Osteoblast (primary cell): ENCODE measurements around the gene SULT1E1. TPM values are rescaled to one million over a fixed set of nuclear protein-coding genes. Genes with fewer than 3 reads are reported as not detected.

Experiments used
- DNase-seq: peaks from one replicate; pipeline ENCODE4 v3.0.0; 2011; ENCODE audit warnings: low spot score, mixed read lengths; ENCODE audit not compliant: insufficient read length; ENCODE audit errors: missing footprints
- H2AFZ ChIP-seq: 2 replicates; pipeline ENCODE4 v1.6.0; 2011; ENCODE audit warnings: mild to moderate bottlenecking, low read length
- H3K27ac ChIP-seq: 2 replicates; pipeline ENCODE4 v1.5.1; 2011; ENCODE audit warnings: mild to moderate bottlenecking, low read depth, low read length, moderate library complexity
- H3K27me3 ChIP-seq: 2 replicates; pipeline ENCODE4 v1.6.0; 2012; ENCODE audit warnings: mild to moderate bottlenecking, control low read depth, inconsistent platforms, low read length, moderate library complexity; ENCODE audit not compliant: insufficient read depth
- H3K36me3 ChIP-seq: 2 replicates; pipeline ENCODE4 v1.5.1; 2011; ENCODE audit warnings: mild to moderate bottlenecking, low read length, control low read depth, moderate library complexity; ENCODE audit not compliant: insufficient read depth
- H3K4me1 ChIP-seq: 2 replicates; pipeline ENCODE4 v1.5.1; 2011; ENCODE audit warnings: mild to moderate bottlenecking, low read length, control low read depth, moderate library complexity; ENCODE audit not compliant: insufficient read depth
- H3K4me2 ChIP-seq: 2 replicates; pipeline ENCODE4 v1.6.0; 2011; ENCODE audit warnings: mild to moderate bottlenecking, low read length; ENCODE audit not compliant: insufficient read depth
- H3K4me3 ChIP-seq: fragments of 200-600 bp; sonication (generic); 3 replicates; pipeline ENCODE4 v1.5.1; 2012; ENCODE audit warnings: mild to moderate bottlenecking, low read length, inconsistent platforms; ENCODE audit not compliant: insufficient read depth
- H3K79me2 ChIP-seq: 2 replicates; pipeline ENCODE4 v1.6.0; 2012; ENCODE audit warnings: mild to moderate bottlenecking, low read length, control low read depth, inconsistent platforms; ENCODE audit not compliant: insufficient read depth
- H3K9me3 ChIP-seq: 2 replicates; pipeline ENCODE4 v1.5.1; 2011; ENCODE audit warnings: low read depth, low read length, control low read depth
- H4K20me1 ChIP-seq: 2 replicates; pipeline ENCODE4 v1.6.0; 2012; ENCODE audit warnings: mild to moderate bottlenecking, low read length, control low read depth; ENCODE audit not compliant: insufficient read depth
- CTCF ChIP-seq: IDR thresholded peaks from 2 replicates; pipeline ENCODE4 v1.5.1; 2011; ENCODE audit warnings: mild to moderate bottlenecking, low read depth, low read length, moderate library complexity; ENCODE audit errors: extremely low read depth
- total RNA-seq: library from RNA; depleted of rRNA; stranded (reverse); fragments of >200 nt; gene quantifications from 2 replicates; pipeline ENCODE4 v1.2.3, GENCODE V29; 2012

Gene SULT1E1
- total RNA-seq, 1 donor: not detected

GRCh38 chr4:69881173-69881773, 21.3 kb upstream of the SULT1E1 start:
- Histone ChIP-seq H3K27ac (no peak overlapping the region), H3K36me3 (no peaks in the 10 kb centered on the region), H3K4me3 (no peak overlapping the region), H3K4me2 (no peak overlapping the region), H3K79me2 (no peaks in the 10 kb centered on the region), H3K27me3 (no peaks in the 10 kb centered on the region), H3K4me1 (no peaks in the 10 kb centered on the region), H3K9me3 (no peaks in the 10 kb centered on the region), H4K20me1 (no peaks in the 10 kb centered on the region), H2AFZ (no peak overlapping the region)
- TF ChIP-seq CTCF: peak; percentile 54
- peak; percentile 75 for DNase-seq

GRCh38 chr4:69878250-69878649, 18.3 kb upstream of the SULT1E1 start:
- Histone ChIP-seq H2AFZ (no peak overlapping the region), H3K79me2 (no peaks in the 10 kb centered on the region), H3K27ac (no peak overlapping the region), H3K4me3 (no peak overlapping the region), H3K27me3 (no peaks in the 10 kb centered on the region), H3K4me1 (no peaks in the 10 kb centered on the region), H3K9me3 (no peaks in the 10 kb centered on the region), H3K36me3 (no peaks in the 10 kb centered on the region), H3K4me2 (no peak overlapping the region), H4K20me1 (no peaks in the 10 kb centered on the region)
- no peak for DNase-seq
- TF ChIP-seq CTCF: no peak

- Histone ChIP-seq H3K9me3 (no peaks in the 10 kb centered on the region), H3K79me2 (no peaks in the 10 kb centered on the region), H2AFZ (no peak overlapping the region), H3K27ac (no peak overlapping the region), H3K27me3 (no peaks in the 10 kb centered on the region), H3K36me3 (no peaks in the 10 kb centered on the region), H3K4me2 (no peak overlapping the region), H4K20me1 (no peaks in the 10 kb centered on the region), H3K4me3 (no peak overlapping the region), H3K4me1 (no peaks in the 10 kb centered on the region)
- DNase-seq: no peak
- TF ChIP-seq CTCF: no peak
Measured at GRCh38 chr4:69877453-69877852, 17.5 kb upstream of the SULT1E1 start.

GRCh38 chr4:69876071-69876470, 16.1 kb upstream of the SULT1E1 start:
- no peaks in the 10 kb centered on the region for H3K36me3 ChIP-seq
- no peaks in the 10 kb centered on the region for H3K4me1 ChIP-seq
- DNase-seq: no peak
- no peaks in the 10 kb centered on the region for H4K20me1 ChIP-seq
- H3K4me2 ChIP-seq: no peak overlapping the region
- no peaks in the 10 kb centered on the region for H3K79me2 ChIP-seq
- no peak overlapping the region for H3K27ac ChIP-seq
- no peak for TF ChIP-seq CTCF
- H3K4me3 ChIP-seq: no peak overlapping the region
- no peaks in the 10 kb centered on the region for H3K9me3 ChIP-seq
- no peaks in the 10 kb centered on the region for H3K27me3 ChIP-seq
- no peak overlapping the region for H2AFZ ChIP-seq
